Islet of Langerhans (tissue), 1 donor: Measurements from ENCODE around the gene MRPL40.
"Not testable (repeated sequence)": the region's sequence is repeated elsewhere in the genome, so short reads cannot be mapped to it uniquely, and the experiment has no call there.

Experiments
- FAIRE-seq: peaks from one replicate; lab custom pipeline; 2011; peaks lifted over from hg19 to GRCh38; lab: Jason Lieb, UNC

Gene MRPL40

GRCh38 chr22:19407649-19408606, 24.4 kb upstream of the MRPL40 start:
- no peak for FAIRE-seq

- FAIRE-seq, result no peak
These were observed 21.2 kb upstream of the MRPL40 start for GRCh38 chr22:19410941-19411689.

GRCh38 chr22:19411690-19412045, 20.7 kb upstream of the MRPL40 start:
- FAIRE-seq, result no peak

GRCh38 chr22:19412478-19412877, 19.9 kb upstream of the MRPL40 start:
- FAIRE-seq, result no peak

GRCh38 chr22:19412923-19413322, 19.4 kb upstream of the MRPL40 start:
- FAIRE-seq, result no peak

- FAIRE-seq, result no peak
These were observed 13.3 kb upstream of the MRPL40 start for GRCh38 chr22:19419086-19419463.

- no peak for FAIRE-seq
These were observed 12.7 kb upstream of the MRPL40 start for GRCh38 chr22:19419464-19420178.

- FAIRE-seq, result no peak
These were observed 12.0 kb upstream of the MRPL40 start for GRCh38 chr22:19420321-19420720.

GRCh38 chr22:19422440-19423301, 9.7 kb upstream of the MRPL40 start:
- FAIRE-seq, result no peak

GRCh38 chr22:19424186-19424500, 8.2 kb upstream of the MRPL40 start:
- no peak for FAIRE-seq

- no peak for FAIRE-seq
These were observed 2.1 kb upstream of the MRPL40 start for GRCh38 chr22:19429950-19430889.

- no peak for FAIRE-seq
These were observed 1.3 kb upstream of the MRPL40 start for GRCh38 chr22:19430890-19431541.

GRCh38 chr22:19431649-19432132, 654 bp upstream of the MRPL40 start, which contains the start of gene HIRA:
Gene HIRA (minus strand): TSS chr22:19431733. CDS start chr22:19431476, 257 bp downstream.
- FAIRE-seq, result no peak

GRCh38 chr22:19434401-19434800, 2.1 kb downstream of the MRPL40 start:
- no peak for FAIRE-seq

GRCh38 chr22:19434829-19435580, 2.7 kb downstream of the MRPL40 start:
- no peak for FAIRE-seq

- FAIRE-seq, result not testable (repeated sequence)
These were observed 4.3 kb downstream of the MRPL40 start for GRCh38 chr22:19436444-19437161.

GRCh38 chr22:19438298-19438697, 6.0 kb downstream of the MRPL40 start:
- no peak for FAIRE-seq

GRCh38 chr22:19440411-19441195, 8.3 kb downstream of the MRPL40 start:
- no peak for FAIRE-seq
